Measurements from ENCODE around the gene GGN.
A peak's percentile ranks its signal among the peaks of the same experiment; 100 is the strongest.
"Not testable (repeated sequence)": the region's sequence is repeated elsewhere in the genome, so short reads cannot be mapped to it uniquely, and the experiment has no call there.

Gene GGN

GRCh38 chr19:38371081-38371480, 16.8 kb downstream of the GGN start:
- H3K9me3 Mint-ChIP-seq = no peaks in the 10 kb centered on the region
- H3K4me3 Mint-ChIP-seq = no peak overlapping the region
- H3K36me3 Mint-ChIP-seq (ENCODE audit: low read depth) = peaks cover 9% of the 10 kb centered on the region
- no peak overlapping the region for H3K27ac Mint-ChIP-seq
- peaks cover 17% of the 10 kb centered on the region for H3K4me1 Mint-ChIP-seq (ENCODE audit: low read depth)
- peaks cover 5% of the 10 kb centered on the region for H3K27me3 Mint-ChIP-seq (ENCODE audit: low read depth)

- H3K36me3 Mint-ChIP-seq (ENCODE audit: low read depth) = peaks cover 7% of the 10 kb centered on the region
- H3K27ac Mint-ChIP-seq = no peak overlapping the region
- H3K4me1 Mint-ChIP-seq (ENCODE audit: low read depth) = peaks cover 11% of the 10 kb centered on the region
- H3K27me3 Mint-ChIP-seq (ENCODE audit: low read depth) = peaks cover 5% of the 10 kb centered on the region
- no peak overlapping the region for H3K4me3 Mint-ChIP-seq
- H3K9me3 Mint-ChIP-seq = no peaks in the 10 kb centered on the region
Observed at GRCh38 chr19:38370299-38370698, 17.5 kb downstream of the GGN start.

GRCh38 chr19:38369584-38369983, 18.2 kb downstream of the GGN start:
- H3K4me1 Mint-ChIP-seq (ENCODE audit: low read depth) = peaks cover 4% of the 10 kb centered on the region
- peaks cover 5% of the 10 kb centered on the region for H3K27me3 Mint-ChIP-seq (ENCODE audit: low read depth)
- no peaks in the 10 kb centered on the region for H3K9me3 Mint-ChIP-seq
- no peak overlapping the region for H3K27ac Mint-ChIP-seq
- H3K36me3 Mint-ChIP-seq (ENCODE audit: low read depth) = peaks cover under 1% of the 10 kb centered on the region
- no peak overlapping the region for H3K4me3 Mint-ChIP-seq

- Mint-ChIP-seq H3K9me3 (no peaks in the 10 kb centered on the region), H3K27ac (no peak overlapping the region), H3K36me3 (ENCODE audit: low read depth) (no peaks in the 10 kb centered on the region), H3K4me1 (ENCODE audit: low read depth) (peaks cover 2% of the 10 kb centered on the region), H3K4me3 (no peak overlapping the region), H3K27me3 (ENCODE audit: low read depth) (peaks cover 5% of the 10 kb centered on the region)
Observed at GRCh38 chr19:38367041-38367440, 20.8 kb downstream of the GGN start.

- H3K4me3 Mint-ChIP-seq = peak overlapping the region; percentile 44
- not testable (repeated sequence) for H3K27ac Mint-ChIP-seq; H3K36me3 Mint-ChIP-seq (ENCODE audit: low read depth); H3K9me3 Mint-ChIP-seq
- peaks cover 22% of the 10 kb centered on the region for H3K27me3 Mint-ChIP-seq (ENCODE audit: low read depth)
- peaks cover 14% of the 10 kb centered on the region for H3K4me1 Mint-ChIP-seq (ENCODE audit: low read depth)
Observed at GRCh38 chr19:38362946-38363688, 24.7 kb downstream of the GGN start.

- no peaks in the 10 kb centered on the region for H3K9me3 Mint-ChIP-seq
- no peaks in the 10 kb centered on the region for H3K36me3 Mint-ChIP-seq (ENCODE audit: low read depth)
- H3K27ac Mint-ChIP-seq = peak overlapping the region; percentile 85
- peaks cover 14% of the 10 kb centered on the region for H3K4me1 Mint-ChIP-seq (ENCODE audit: low read depth)
- H3K4me3 Mint-ChIP-seq = peak overlapping the region; percentile 87
- H3K27me3 Mint-ChIP-seq (ENCODE audit: low read depth) = peaks cover 22% of the 10 kb centered on the region
Observed at GRCh38 chr19:38362076-38362945, 25.5 kb downstream of the GGN start.

GRCh38 chr19:38361633-38362075, 26.2 kb downstream of the GGN start:
- Mint-ChIP-seq H3K27me3 (ENCODE audit: low read depth) (peaks cover 22% of the 10 kb centered on the region), H3K4me3 (peak overlapping the region; percentile 87), H3K27ac (no peak overlapping the region), H3K36me3 (ENCODE audit: low read depth) (no peaks in the 10 kb centered on the region), H3K9me3 (no peaks in the 10 kb centered on the region), H3K4me1 (ENCODE audit: low read depth) (peaks cover 14% of the 10 kb centered on the region)

- Mint-ChIP-seq H3K36me3 (ENCODE audit: low read depth) (no peaks in the 10 kb centered on the region), H3K4me1 (ENCODE audit: low read depth) (peaks cover 14% of the 10 kb centered on the region), H3K27ac (peak overlapping the region; percentile 1), H3K4me3 (peak overlapping the region; percentile 87), H3K27me3 (ENCODE audit: low read depth) (peaks cover 25% of the 10 kb centered on the region), H3K9me3 (no peaks in the 10 kb centered on the region)
Observed at GRCh38 chr19:38360839-38361631, 26.8 kb downstream of the GGN start.

GRCh38 chr19:38360351-38360750, 27.5 kb downstream of the GGN start:
- H3K4me3 Mint-ChIP-seq = peak overlapping the region; percentile 87
- H3K4me1 Mint-ChIP-seq (ENCODE audit: low read depth) = peaks cover 14% of the 10 kb centered on the region
- no peaks in the 10 kb centered on the region for H3K9me3 Mint-ChIP-seq
- H3K27me3 Mint-ChIP-seq (ENCODE audit: low read depth) = peaks cover 27% of the 10 kb centered on the region
- H3K27ac Mint-ChIP-seq = no peak overlapping the region
- no peaks in the 10 kb centered on the region for H3K36me3 Mint-ChIP-seq (ENCODE audit: low read depth)

GRCh38 chr19:38359242-38360021, 28.4 kb downstream of the GGN start:
- Mint-ChIP-seq H3K4me1 (ENCODE audit: low read depth) (peaks cover 14% of the 10 kb centered on the region), H3K36me3 (ENCODE audit: low read depth) (no peaks in the 10 kb centered on the region), H3K4me3 (peak overlapping the region; percentile 46), H3K9me3 (no peaks in the 10 kb centered on the region), H3K27ac (no peak overlapping the region), H3K27me3 (ENCODE audit: low read depth) (peaks cover 27% of the 10 kb centered on the region)

GRCh38 chr19:38358071-38358470, 29.8 kb downstream of the GGN start:
- Mint-ChIP-seq H3K9me3 (no peaks in the 10 kb centered on the region), H3K27ac (no peak overlapping the region), H3K27me3 (ENCODE audit: low read depth) (peaks cover 27% of the 10 kb centered on the region)

GRCh38 chr19:38355728-38356725, 31.8 kb downstream of the GGN start:
- H3K36me3 Mint-ChIP-seq (ENCODE audit: low read depth) = no peaks in the 10 kb centered on the region
- peaks cover 20% of the 10 kb centered on the region for H3K27me3 Mint-ChIP-seq (ENCODE audit: low read depth)
- no peaks in the 10 kb centered on the region for H3K9me3 Mint-ChIP-seq
- H3K4me3 Mint-ChIP-seq = no peak overlapping the region
- peaks cover 5% of the 10 kb centered on the region for H3K4me1 Mint-ChIP-seq (ENCODE audit: low read depth)
- no peak overlapping the region for H3K27ac Mint-ChIP-seq

More at GRCh38 chr19:38358071-38358470, 29.8 kb downstream of the GGN start:
- peaks cover 12% of the 10 kb centered on the region for H3K4me1 Mint-ChIP-seq (ENCODE audit: low read depth)
- H3K36me3 Mint-ChIP-seq (ENCODE audit: low read depth) = no peaks in the 10 kb centered on the region
- no peak overlapping the region for H3K4me3 Mint-ChIP-seq

GRCh38 chr19:38352611-38353010, 35.2 kb downstream of the GGN start:
- Mint-ChIP-seq H3K9me3 (no peaks in the 10 kb centered on the region), H3K4me1 (ENCODE audit: low read depth) (no peaks in the 10 kb centered on the region), H3K27me3 (ENCODE audit: low read depth) (peaks cover 5% of the 10 kb centered on the region), H3K27ac (no peak overlapping the region), H3K36me3 (ENCODE audit: low read depth) (no peaks in the 10 kb centered on the region), H3K4me3 (no peak overlapping the region)

Measured in T-helper 1 cell treated with Interleukin-12 subunit alpha and Interleukin-12 subunit beta and Interleukin-4 antibody, amounts not matched to agents 30 μg/mL and 1 μg/mL, for 36 hours (primary cell).